Measurements from ENCODE around the gene ABHD2.

ABHD2 gene

GRCh38 chr15:89217031-89217430 is 128.8 kb downstream of the ABHD2 start:
- H3K27me3 ChIP-seq (replicated peaks; ENCODE audit: insufficient read depth, low read length): no peaks in the 10 kb centered on the region
- no peaks in the 10 kb centered on the region for H3K9me2 ChIP-seq (replicated peaks; ENCODE audit: insufficient read depth, low read length)
- H3K4me3 ChIP-seq (ENCODE audit: low read length): no peak overlapping the region
- H3K27ac ChIP-seq (ENCODE audit: low read length): no peak overlapping the region
- H3F3A ChIP-seq (ENCODE audit: insufficient read depth, low read length): no peaks in the 10 kb centered on the region
- no peak overlapping the region for H2AFZ ChIP-seq (ENCODE audit: low read length)
- H3K36me3 ChIP-seq (replicated peaks; ENCODE audit: insufficient read depth, low read length): no peaks in the 10 kb centered on the region
- H4K20me1 ChIP-seq (ENCODE audit: insufficient read depth, low read length): no peaks in the 10 kb centered on the region
- no peak for DNase-seq
- TF ChIP-seq EZH2 (optimal IDR thresholded peaks at IDR 0.05; ENCODE audit: low read depth, low read length): no peak
- no peak overlapping the region for H3K4me2 ChIP-seq (ENCODE audit: low read depth, low read length)
- no peaks in the 10 kb centered on the region for H3K79me2 ChIP-seq (ENCODE audit: low read length)
- H3K4me1 ChIP-seq (ENCODE audit: low read length): no peaks in the 10 kb centered on the region
- no peaks in the 10 kb centered on the region for H3K9me3 ChIP-seq (replicated peaks; ENCODE audit: insufficient read depth, low read length)
- no peak overlapping the region for H3K9ac ChIP-seq (ENCODE audit: low read length)

GRCh38 chr15:89217686-89218376 is 129.6 kb downstream of the ABHD2 start:
- H3F3A ChIP-seq (ENCODE audit: insufficient read depth, low read length): no peaks in the 10 kb centered on the region
- no peak overlapping the region for H3K27ac ChIP-seq (ENCODE audit: low read length)
- H3K27me3 ChIP-seq (replicated peaks; ENCODE audit: insufficient read depth, low read length): no peaks in the 10 kb centered on the region
- no peaks in the 10 kb centered on the region for H3K9me2 ChIP-seq (replicated peaks; ENCODE audit: insufficient read depth, low read length)
- no peak overlapping the region for H3K4me2 ChIP-seq (ENCODE audit: low read depth, low read length)
- no peaks in the 10 kb centered on the region for H4K20me1 ChIP-seq (ENCODE audit: insufficient read depth, low read length)
- TF ChIP-seq CTCF (IDR thresholded peaks at IDR 0.05; ENCODE audit: low read length) (no peak), EZH2 (optimal IDR thresholded peaks at IDR 0.05; ENCODE audit: low read depth, low read length) (no peak), EZH2phosphoT487 (IDR thresholded peaks at IDR 0.05; ENCODE audit: low read length) (no peak)
- H3K9me3 ChIP-seq (replicated peaks; ENCODE audit: insufficient read depth, low read length): no peaks in the 10 kb centered on the region
- no peak for DNase-seq
- no peak overlapping the region for H3K4me3 ChIP-seq (ENCODE audit: low read length)
- H3K4me1 ChIP-seq (ENCODE audit: low read length): no peaks in the 10 kb centered on the region
- no peaks in the 10 kb centered on the region for H3K79me2 ChIP-seq (ENCODE audit: low read length)
- H3K9ac ChIP-seq (ENCODE audit: low read length): no peak overlapping the region
- no peaks in the 10 kb centered on the region for H3K36me3 ChIP-seq (replicated peaks; ENCODE audit: insufficient read depth, low read length)
- H2AFZ ChIP-seq (ENCODE audit: low read length): no peak overlapping the region

GRCh38 chr15:89218531-89218930 is 130.3 kb downstream of the ABHD2 start:
- no peak overlapping the region for H3K27ac ChIP-seq (ENCODE audit: low read length)
- no peaks in the 10 kb centered on the region for H3F3A ChIP-seq (ENCODE audit: insufficient read depth, low read length)
- DNase-seq: no peak
- no peaks in the 10 kb centered on the region for H4K20me1 ChIP-seq (ENCODE audit: insufficient read depth, low read length)
- no peaks in the 10 kb centered on the region for H3K79me2 ChIP-seq (ENCODE audit: low read length)
- no peak overlapping the region for H3K4me3 ChIP-seq (ENCODE audit: low read length)
- no peaks in the 10 kb centered on the region for H3K4me1 ChIP-seq (ENCODE audit: low read length)
- no peak overlapping the region for H2AFZ ChIP-seq (ENCODE audit: low read length)
- H3K4me2 ChIP-seq (ENCODE audit: low read depth, low read length): no peak overlapping the region
- no peaks in the 10 kb centered on the region for H3K9me3 ChIP-seq (replicated peaks; ENCODE audit: insufficient read depth, low read length)
- H3K9me2 ChIP-seq (replicated peaks; ENCODE audit: insufficient read depth, low read length): no peaks in the 10 kb centered on the region
- no peak overlapping the region for H3K9ac ChIP-seq (ENCODE audit: low read length)
- no peaks in the 10 kb centered on the region for H3K36me3 ChIP-seq (replicated peaks; ENCODE audit: insufficient read depth, low read length)
- H3K27me3 ChIP-seq (replicated peaks; ENCODE audit: insufficient read depth, low read length): no peaks in the 10 kb centered on the region
- TF ChIP-seq EZH2 (optimal IDR thresholded peaks at IDR 0.05; ENCODE audit: low read depth, low read length): no peak
- TF ChIP-seq EZH2phosphoT487 (IDR thresholded peaks at IDR 0.05; ENCODE audit: low read length): no peak
- TF ChIP-seq CTCF (IDR thresholded peaks at IDR 0.05; ENCODE audit: low read length): no peak

GRCh38 chr15:89221543-89221942 is 133.3 kb downstream of the ABHD2 start, which contains the start of gene RLBP1:
Gene RLBP1, minus strand, starts transcription at chr15:89221579. Its CDS starts 2,604 bp downstream, at chr15:89218975.
- no peaks in the 10 kb centered on the region for H3K36me3 ChIP-seq (replicated peaks; ENCODE audit: insufficient read depth, low read length)
- DNase-seq: no peak
- no peak within 1 kb of the TSS for H2AFZ ChIP-seq (ENCODE audit: low read length)
- no peaks in the 10 kb centered on the region for H3K79me2 ChIP-seq (ENCODE audit: low read length)
- H3K27me3 ChIP-seq (replicated peaks; ENCODE audit: insufficient read depth, low read length): no peaks in the 10 kb centered on the region
- no peak within 1 kb of the TSS for H3K4me2 ChIP-seq (ENCODE audit: low read depth, low read length)
- no peaks in the 10 kb centered on the region for H3K9me2 ChIP-seq (replicated peaks; ENCODE audit: insufficient read depth, low read length)
- H4K20me1 ChIP-seq (ENCODE audit: insufficient read depth, low read length): no peaks in the 10 kb centered on the region
- no peak within 1 kb of the TSS for H3K4me3 ChIP-seq (ENCODE audit: low read length)
- H3K4me1 ChIP-seq (ENCODE audit: low read length): no peaks in the 10 kb centered on the region
- TF ChIP-seq EZH2phosphoT487 (IDR thresholded peaks at IDR 0.05; ENCODE audit: low read length) (no peak), EZH2 (optimal IDR thresholded peaks at IDR 0.05; ENCODE audit: low read depth, low read length) (no peak), CTCF (IDR thresholded peaks at IDR 0.05; ENCODE audit: low read length) (no peak)
- no peaks in the 10 kb centered on the region for H3F3A ChIP-seq (ENCODE audit: insufficient read depth, low read length)
- H3K9ac ChIP-seq (ENCODE audit: low read length): no peak within 1 kb of the TSS
- no peak within 1 kb of the TSS for H3K27ac ChIP-seq (ENCODE audit: low read length)
- no peaks in the 10 kb centered on the region for H3K9me3 ChIP-seq (replicated peaks; ENCODE audit: insufficient read depth, low read length)

All from MM.1S (cell line).